Adrenal gland (tissue), 5 donors: Measurements from ENCODE around the gene ISX.

Experiments
- POLR2A ChIP-seq, 2 donors: fragments of 450-650 bp; IDR thresholded peaks; one replicate each; pipeline ENCODE4 v1.6.1; 2017; ENCODE audit warnings: antibody characterized with exemption in 2 of 2, mild to moderate bottlenecking in 2 of 2, moderate library complexity in 1 of 2
- TF ChIP-seq, protein P1 (sequence below), 6 experiments: fragments of 450-650 bp in 4 of 6; fragments of 200-600 bp in 2 of 6; sonication (generic) in 1 of 6; IDR thresholded peaks; 1 replicate in 5 of 6; 2 replicates in 1 of 6; pipeline versions ENCODE4 v1.5.1 to v1.8.0; 2016 to 2021; ENCODE audit warnings: antibody characterized with exemption in 6 of 6, mild to moderate bottlenecking in 2 of 6, moderate library complexity in 1 of 6
- donor health status: DM: no; HTN: no; CAD: no.

- TF ChIP-seq, protein P1, sequence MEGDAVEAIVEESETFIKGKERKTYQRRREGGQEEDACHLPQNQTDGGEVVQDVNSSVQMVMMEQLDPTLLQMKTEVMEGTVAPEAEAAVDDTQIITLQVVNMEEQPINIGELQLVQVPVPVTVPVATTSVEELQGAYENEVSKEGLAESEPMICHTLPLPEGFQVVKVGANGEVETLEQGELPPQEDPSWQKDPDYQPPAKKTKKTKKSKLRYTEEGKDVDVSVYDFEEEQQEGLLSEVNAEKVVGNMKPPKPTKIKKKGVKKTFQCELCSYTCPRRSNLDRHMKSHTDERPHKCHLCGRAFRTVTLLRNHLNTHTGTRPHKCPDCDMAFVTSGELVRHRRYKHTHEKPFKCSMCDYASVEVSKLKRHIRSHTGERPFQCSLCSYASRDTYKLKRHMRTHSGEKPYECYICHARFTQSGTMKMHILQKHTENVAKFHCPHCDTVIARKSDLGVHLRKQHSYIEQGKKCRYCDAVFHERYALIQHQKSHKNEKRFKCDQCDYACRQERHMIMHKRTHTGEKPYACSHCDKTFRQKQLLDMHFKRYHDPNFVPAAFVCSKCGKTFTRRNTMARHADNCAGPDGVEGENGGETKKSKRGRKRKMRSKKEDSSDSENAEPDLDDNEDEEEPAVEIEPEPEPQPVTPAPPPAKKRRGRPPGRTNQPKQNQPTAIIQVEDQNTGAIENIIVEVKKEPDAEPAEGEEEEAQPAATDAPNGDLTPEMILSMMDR (IDR thresholded peaks at IDR 0.05), result no peak
- TF ChIP-seq POLR2A (IDR thresholded peaks at IDR 0.05), result no peak
Observed at GRCh38 chr22:35128637-35129036, 62.7 kb downstream of the ISX start.
